Vagina (tissue), 2 donors: Measurements from ENCODE around the gene CELA3B.

ENCODE experiments used
- CTCF ChIP-seq, 3 experiments: fragments of 450-650 bp in 2 of 3; fragments of 200-600 bp in 1 of 3; sonication (generic) in 1 of 3; IDR thresholded peaks; one replicate each; pipeline ENCODE4 v1.5.1; 2017 to 2019; ENCODE audit warnings: antibody characterized with exemption in 3 of 3, mild to moderate bottlenecking in 2 of 3, moderate library complexity in 2 of 3
- POLR2A ChIP-seq, 2 donors: fragments of 450-650 bp; IDR thresholded peaks; one replicate each; pipeline ENCODE4 v1.6.1; 2017; ENCODE audit warnings: antibody characterized with exemption in 2 of 2, mild to moderate bottlenecking in 2 of 2, moderate library complexity in 2 of 2
- POLR2AphosphoS5 ChIP-seq, 2 donors: sonication (generic); formaldehyde crosslinking; IDR thresholded peaks; one replicate each; pipeline ENCODE4 v1.9.0; 2017; ENCODE audit warnings: antibody characterized with exemption in 2 of 2, mild to moderate bottlenecking in 2 of 2, low read depth in 1 of 2; ENCODE audit not compliant: insufficient read depth in 1 of 2

GRCh38 chr1:21936366-21937031, 40.3 kb upstream of the CELA3B start:
- TF ChIP-seq POLR2A (IDR thresholded peaks at IDR 0.05) (no peak), CTCF (IDR thresholded peaks at IDR 0.05) (no peak), POLR2AphosphoS5 (IDR thresholded peaks at IDR 0.05; ENCODE audit: insufficient read depth in 1 of 2, low read depth in 1 of 2) (peak in 1 of 2 donors; percentile 44)
